Activated CD8-positive, alpha-beta T cell treated with anti-CD3 and anti-CD28 coated beads for 36 hours (primary cell): ENCODE data around the gene QSOX2. TPM values are rescaled to one million over a fixed set of nuclear protein-coding genes. Genes with fewer than 3 reads are reported as not detected.

Source experiments
- ATAC-seq: fragments of 200-7000 bp; cut with Tn5 transposase; one replicate; pipeline ENCODE4 v1.10.0; 2021; ENCODE audit warnings: mild to moderate bottlenecking, moderate library complexity
- CTCF ChIA-PET: fragments of 350-600 bp; sonication (Branson Sonifier 250); formaldehyde crosslinking; loops from one replicate; lab custom pipeline; 2021; ENCODE audit warnings: antibody characterized with exemption; lab: Charles Lee
- POLR2A ChIA-PET: fragments of 350-600 bp; sonication (Branson Sonifier 250); formaldehyde crosslinking; loops from one replicate; lab custom pipeline; 2021; ENCODE audit warnings: antibody characterized with exemption; lab: Charles Lee
- DNase-seq: peaks from one replicate; pipeline ENCODE4 v3.0.0-alpha.2; 2020
- H3K27ac Mint-ChIP-seq: one replicate; pipeline ENCODE4 v1.8.0; 2021; ENCODE audit warnings: mild to moderate bottlenecking, mixed read lengths
- H3K27me3 Mint-ChIP-seq: one replicate; pipeline ENCODE4 v1.8.0; 2021; ENCODE audit warnings: mixed read lengths
- H3K36me3 Mint-ChIP-seq: one replicate; pipeline ENCODE4 v1.8.0; 2021; ENCODE audit warnings: low read depth, mixed read lengths
- H3K4me1 Mint-ChIP-seq: one replicate; pipeline ENCODE4 v1.8.0; 2021; ENCODE audit warnings: low read depth, mixed read lengths
- H3K4me3 Mint-ChIP-seq: one replicate; pipeline ENCODE4 v1.8.0; 2021; ENCODE audit warnings: mild to moderate bottlenecking, moderate library complexity, mixed read lengths
- H3K9me3 Mint-ChIP-seq: one replicate; pipeline ENCODE4 v1.8.0; 2021; ENCODE audit warnings: mixed read lengths
- intact Hi-C: fragments of 100-400 bp; cut with micrococcal nuclease; formaldehyde crosslinking; loops from one replicate; pipeline ENCODE4 v1.10.0; 2022
- total RNA-seq, 2 experiments: library from RNA; stranded (reverse); gene quantifications; one replicate each; pipeline ENCODE4 v1.2.3, GENCODE V29; 2021
- TF ChIP-seq, protein P1 (sequence below): fragments of 200-600 bp; IDR thresholded peaks from one replicate; pipeline ENCODE4 v1.8.0; 2022; ENCODE audit warnings: antibody characterized with exemption, mild to moderate bottlenecking

Gene QSOX2
- total RNA-seq, 2 experiments from 2014 or later: 21.0 to 21.5 TPM

DNA sequence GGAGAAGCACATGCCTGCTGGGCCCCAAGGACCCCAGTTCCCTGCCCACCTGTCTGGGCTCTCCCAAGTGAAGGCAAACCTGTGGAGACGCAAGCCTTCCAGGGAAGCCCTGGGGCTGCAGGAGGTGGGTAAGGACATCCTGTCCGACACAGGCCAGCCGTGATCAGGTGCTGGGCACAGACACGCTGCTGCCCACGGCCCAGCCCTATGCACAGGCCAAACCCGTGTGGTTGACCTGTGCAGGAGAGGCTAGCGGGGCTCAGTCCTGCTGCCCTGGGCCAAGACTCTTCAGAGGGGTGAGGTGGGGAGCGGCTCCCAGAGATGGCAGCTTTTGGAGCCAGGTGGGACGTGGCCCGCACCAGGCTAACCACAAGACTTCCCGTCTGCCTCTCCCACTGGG lies 55.0 kb downstream of the QSOX2 start:
- intact Hi-C loops: no loop called here
- Mint-ChIP-seq H3K4me3 (no peak overlapping the region), H3K4me1 (peaks cover 3% of the 10 kb centered on the region), H3K36me3 (no peaks in the 10 kb centered on the region), H3K27me3 (peaks cover 40% of the 10 kb centered on the region), H3K27ac (no peak overlapping the region), H3K9me3 (no peaks in the 10 kb centered on the region)
- ChIA-PET CTCF (no interaction called here), POLR2A (no interaction called here)
- TF ChIP-seq, protein P1, sequence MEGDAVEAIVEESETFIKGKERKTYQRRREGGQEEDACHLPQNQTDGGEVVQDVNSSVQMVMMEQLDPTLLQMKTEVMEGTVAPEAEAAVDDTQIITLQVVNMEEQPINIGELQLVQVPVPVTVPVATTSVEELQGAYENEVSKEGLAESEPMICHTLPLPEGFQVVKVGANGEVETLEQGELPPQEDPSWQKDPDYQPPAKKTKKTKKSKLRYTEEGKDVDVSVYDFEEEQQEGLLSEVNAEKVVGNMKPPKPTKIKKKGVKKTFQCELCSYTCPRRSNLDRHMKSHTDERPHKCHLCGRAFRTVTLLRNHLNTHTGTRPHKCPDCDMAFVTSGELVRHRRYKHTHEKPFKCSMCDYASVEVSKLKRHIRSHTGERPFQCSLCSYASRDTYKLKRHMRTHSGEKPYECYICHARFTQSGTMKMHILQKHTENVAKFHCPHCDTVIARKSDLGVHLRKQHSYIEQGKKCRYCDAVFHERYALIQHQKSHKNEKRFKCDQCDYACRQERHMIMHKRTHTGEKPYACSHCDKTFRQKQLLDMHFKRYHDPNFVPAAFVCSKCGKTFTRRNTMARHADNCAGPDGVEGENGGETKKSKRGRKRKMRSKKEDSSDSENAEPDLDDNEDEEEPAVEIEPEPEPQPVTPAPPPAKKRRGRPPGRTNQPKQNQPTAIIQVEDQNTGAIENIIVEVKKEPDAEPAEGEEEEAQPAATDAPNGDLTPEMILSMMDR: no peak
- DNase-seq: no peak
- ATAC-seq: no peak

DNA sequence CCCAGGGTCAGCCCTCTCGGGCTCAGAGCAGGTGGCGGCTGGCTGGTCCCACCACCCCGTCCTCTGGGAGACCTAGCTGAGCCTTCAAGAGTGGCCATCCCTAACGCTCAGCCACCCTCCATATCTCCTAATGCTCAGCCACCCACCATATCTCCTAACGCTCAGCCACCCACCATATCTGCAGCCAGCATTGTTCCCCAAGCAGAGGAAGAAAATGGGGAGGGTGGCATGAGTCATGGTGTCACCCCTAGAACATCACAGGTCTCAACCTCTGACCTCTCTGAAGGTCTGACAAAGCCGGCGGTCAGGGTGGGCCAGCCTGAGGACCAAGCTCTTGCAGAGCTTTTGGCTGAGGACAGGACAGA lies 55.4 kb downstream of the QSOX2 start:
- no peak overlapping the region for H3K27ac Mint-ChIP-seq
- no peak overlapping the region for H3K4me3 Mint-ChIP-seq
- no peaks in the 10 kb centered on the region for H3K9me3 Mint-ChIP-seq
- ChIA-PET CTCF (no interaction called here), POLR2A (no interaction called here)
- H3K27me3 Mint-ChIP-seq: peaks cover 40% of the 10 kb centered on the region
- no peak for DNase-seq
- TF ChIP-seq, protein P1: no peak
- H3K4me1 Mint-ChIP-seq: peaks cover 3% of the 10 kb centered on the region
- intact Hi-C loops: no loop called here
- no peaks in the 10 kb centered on the region for H3K36me3 Mint-ChIP-seq
- ATAC-seq: no peak

DNA sequence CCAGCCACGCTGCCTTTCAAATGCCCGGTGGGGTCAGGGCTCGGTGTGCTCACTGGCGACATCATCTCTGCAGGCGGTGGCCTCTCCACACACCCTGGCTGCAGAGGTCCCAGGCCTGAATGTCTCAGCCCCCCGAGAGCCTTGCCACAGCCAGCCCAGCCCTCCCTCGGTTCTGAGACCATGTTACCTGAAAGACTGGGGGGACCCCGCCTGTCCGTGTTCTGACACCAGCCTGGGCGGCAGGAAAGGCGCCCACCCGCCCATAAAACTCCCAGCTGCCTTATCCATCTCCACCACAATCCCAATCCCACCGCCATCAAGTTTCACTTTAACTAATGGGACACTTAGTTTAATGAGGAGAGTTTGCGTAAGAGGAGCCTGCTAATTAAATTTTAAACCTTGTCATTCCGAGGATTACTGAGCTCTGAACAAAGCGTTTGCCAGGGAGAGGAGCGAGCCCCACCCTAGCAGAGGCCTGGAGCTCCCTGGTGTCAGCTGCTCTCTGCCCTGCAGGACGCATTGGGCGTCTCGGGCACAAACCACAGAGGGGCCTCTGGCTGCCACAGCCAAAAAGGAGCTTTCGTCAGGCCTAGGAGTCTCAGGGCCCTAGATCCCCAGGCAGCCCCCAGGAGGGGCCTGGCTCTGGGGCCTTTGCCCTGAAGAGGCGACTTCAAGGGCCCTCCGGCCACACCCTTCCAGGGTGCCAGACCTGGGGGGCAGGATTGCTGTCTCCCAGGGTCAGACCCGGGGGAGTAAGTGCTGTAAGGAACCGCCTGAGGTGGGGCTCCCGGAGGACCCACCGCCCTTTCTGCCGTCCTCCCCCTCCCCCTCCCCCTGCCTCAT lies 56.0 kb downstream of the QSOX2 start:
- CTCF ChIA-PET: no interaction called here
- Mint-ChIP-seq H3K27me3 (peaks cover 35% of the 10 kb centered on the region), H3K9me3 (no peaks in the 10 kb centered on the region)

DNA sequence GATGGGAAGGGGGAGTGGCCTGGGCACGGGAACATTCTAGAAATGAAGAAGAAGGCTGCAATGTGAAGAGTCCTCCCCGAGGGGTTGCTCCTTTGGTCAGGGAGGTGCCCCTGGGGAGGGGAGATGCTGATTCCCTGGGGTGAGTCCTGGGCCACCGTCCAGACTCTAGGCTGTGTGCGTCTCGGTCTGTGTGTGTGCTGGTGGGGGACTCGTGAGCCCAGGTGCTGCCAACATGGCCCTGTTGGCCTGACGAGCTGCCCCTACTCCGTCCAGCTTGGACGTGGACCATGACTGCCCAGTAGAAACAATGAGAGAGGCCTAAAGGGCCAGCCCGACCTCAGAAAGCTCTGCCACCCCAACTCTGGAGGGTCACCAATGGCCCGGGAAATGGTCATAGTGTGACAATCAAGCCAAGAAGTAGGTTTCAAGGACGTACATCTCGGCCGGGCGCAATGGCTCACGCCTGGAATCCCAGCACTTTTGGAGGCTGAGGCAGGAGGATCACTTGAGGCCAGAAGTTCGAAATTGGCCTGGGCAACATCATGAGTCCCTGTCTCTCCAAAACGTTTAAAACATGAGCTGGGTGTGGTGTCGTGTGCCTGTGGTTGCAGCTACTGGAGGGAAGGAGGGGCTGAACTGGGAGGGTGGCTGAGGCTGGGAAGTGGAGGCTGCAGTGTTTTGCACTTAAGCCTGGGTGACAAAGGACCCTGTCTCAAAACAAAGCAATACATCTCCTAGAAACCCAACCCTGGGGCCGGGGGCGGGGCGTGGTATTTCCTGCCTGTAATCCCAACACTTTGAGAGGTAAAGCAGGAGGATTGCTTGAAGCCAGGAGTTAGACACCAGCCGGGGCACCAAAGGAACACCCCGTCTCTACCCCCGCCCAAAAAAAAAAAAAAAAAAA lies 57.7 kb downstream of the QSOX2 start:
- ChIA-PET POLR2A (no interaction called here), CTCF (interaction anchor here (1.4 kb wide), 1 partner anchor 17 kb away, joined by 5 read pairs; no protein-coding TSS in a partner anchor)
- H3K4me1 Mint-ChIP-seq: peaks cover 3% of the 10 kb centered on the region
- ATAC-seq: no peak
- intact Hi-C loops: no loop called here
- H3K36me3 Mint-ChIP-seq: no peaks in the 10 kb centered on the region
- no peak for DNase-seq
- H3K27ac Mint-ChIP-seq: no peak overlapping the region
- TF ChIP-seq, protein P1: no peak
- peaks cover 34% of the 10 kb centered on the region for H3K27me3 Mint-ChIP-seq
- no peaks in the 10 kb centered on the region for H3K9me3 Mint-ChIP-seq
- H3K4me3 Mint-ChIP-seq: no peak overlapping the region

More for the DNA sequence above, 56.0 kb downstream of the QSOX2 start:
- Mint-ChIP-seq H3K4me1 (peaks cover 3% of the 10 kb centered on the region), H3K4me3 (no peak overlapping the region), H3K36me3 (no peaks in the 10 kb centered on the region), H3K27ac (no peak overlapping the region)
- TF ChIP-seq, protein P1: no peak
- POLR2A ChIA-PET: no interaction called here
- intact Hi-C loops: no loop called here
- no peak for DNase-seq
- no peak for ATAC-seq
